ENCODE results near the gene STARD13.

STARD13 gene

DNA sequence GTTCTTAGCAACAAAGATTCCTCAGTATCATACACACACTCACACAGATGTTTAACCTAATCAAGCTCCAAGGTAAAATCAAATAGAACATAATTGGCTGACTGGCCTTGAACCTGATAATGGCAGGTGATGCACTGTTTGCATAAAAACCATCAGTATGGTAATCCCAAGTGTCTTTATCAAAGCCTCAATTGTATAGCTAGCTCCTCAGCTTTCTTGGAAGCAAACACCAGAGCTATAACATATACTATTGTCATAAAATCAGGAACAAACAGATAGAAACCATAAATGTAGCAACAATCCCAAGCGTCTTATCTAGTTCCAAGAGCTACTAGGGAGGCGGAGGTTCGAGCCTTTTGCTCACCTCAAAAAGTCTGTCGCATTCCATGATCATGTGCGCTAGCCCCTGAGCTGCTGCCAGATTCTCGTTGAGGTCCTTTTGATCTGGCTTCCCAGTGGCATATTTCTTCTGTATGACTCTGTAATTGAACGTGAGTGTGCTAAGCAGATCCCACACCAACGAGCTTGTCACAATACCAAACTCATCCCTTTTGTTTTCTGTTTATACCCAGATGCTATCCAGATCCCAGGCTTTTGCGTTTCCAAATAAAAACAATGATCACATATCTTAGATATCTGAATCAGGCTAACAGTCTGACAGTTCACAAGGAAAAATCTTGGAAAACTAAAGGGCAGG, 174.0 kb downstream of the STARD13 start:
- DNase-seq, result peak; percentile 74

DNA sequence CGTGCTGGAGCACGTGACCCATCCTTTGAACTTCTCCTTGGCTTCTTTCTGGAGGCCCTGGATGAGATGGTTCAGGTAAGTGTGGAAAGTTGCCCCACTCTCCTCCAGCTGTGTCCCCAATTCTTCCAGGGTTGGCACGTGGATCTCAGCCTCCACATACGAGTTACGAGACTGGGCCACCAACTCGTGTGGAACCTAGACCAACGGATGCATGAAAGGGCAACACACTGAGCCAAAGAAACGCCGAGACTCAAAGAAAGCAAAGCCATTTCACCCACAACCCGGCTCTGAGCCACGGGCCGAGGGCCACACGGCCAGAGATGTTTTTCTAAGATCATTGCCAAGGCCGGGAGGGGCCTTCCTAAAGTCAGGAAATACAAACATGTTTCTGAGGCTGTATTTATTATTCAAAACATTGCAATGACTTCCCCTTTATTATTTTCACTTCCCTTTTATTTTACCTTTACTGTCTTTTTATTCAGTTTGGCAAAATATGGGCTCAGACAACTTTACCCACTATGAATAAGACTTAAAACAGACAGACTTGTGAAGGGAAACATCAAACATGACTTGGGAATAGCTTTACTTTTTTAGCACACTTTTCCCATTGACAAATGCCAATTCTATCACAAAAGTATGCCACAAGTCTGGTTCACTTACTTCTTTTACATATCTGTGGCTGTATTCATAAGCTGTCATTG, 174.7 kb downstream of the STARD13 start:
- peak; percentile 47 for DNase-seq

DNA sequence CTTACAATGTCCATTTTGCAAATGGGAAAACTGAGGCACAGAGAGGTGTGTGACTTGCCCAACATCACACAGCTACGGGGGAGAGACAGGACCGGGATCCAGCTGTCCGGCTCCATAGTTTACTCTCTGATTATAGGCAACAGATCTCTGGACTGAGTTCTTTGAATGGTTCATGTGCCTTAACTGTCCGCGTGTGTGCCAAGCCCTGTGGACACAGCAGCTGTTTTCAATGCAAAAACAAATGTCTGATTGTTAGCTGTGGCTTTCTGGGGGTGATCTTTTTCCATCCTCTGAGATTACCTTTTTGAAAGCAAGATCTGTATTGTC, 175.2 kb downstream of the STARD13 start:
- no peak for DNase-seq

DNA sequence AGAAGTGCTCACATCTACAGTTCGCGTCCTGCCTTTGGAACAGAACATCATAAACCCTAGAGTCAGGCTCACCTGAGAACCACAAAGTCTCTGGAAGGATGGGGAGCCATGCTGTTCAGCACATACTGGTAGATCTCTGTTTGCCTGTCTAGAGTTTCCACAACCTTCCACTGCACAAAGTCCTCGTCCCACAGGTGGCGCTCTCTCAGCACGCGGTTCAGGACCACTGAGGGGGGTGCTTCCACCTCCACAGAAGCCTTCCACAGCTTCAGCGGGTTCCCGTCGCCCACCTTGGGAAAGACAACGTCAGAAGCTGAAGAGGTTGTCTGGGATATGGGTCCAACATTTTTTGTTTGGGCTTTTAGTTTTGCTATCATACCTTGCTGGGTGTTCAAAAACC, 175.8 kb downstream of the STARD13 start:
- no peak for DNase-seq

DNA sequence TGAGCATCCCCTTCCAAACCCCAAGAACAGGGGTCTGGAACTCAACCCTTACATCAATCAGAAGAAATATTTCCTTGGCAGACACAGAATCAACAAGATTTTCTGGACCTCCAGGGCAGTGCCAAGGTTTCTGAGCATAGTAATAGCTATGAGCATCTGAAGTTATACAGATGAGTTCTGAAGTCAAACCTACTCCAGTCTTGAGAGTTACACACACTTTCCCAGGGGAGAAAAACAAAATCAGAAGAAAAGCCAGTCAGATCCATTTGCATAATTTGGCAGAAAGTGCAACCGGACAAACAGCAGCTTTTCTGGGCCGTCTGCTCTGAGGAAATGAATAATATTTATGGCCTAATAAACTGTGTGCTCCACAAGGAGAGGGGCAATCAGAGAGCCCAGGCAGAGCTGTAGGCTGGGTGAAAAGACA, 176.3 kb downstream of the STARD13 start:
- peak; percentile 66 for DNase-seq

DNA sequence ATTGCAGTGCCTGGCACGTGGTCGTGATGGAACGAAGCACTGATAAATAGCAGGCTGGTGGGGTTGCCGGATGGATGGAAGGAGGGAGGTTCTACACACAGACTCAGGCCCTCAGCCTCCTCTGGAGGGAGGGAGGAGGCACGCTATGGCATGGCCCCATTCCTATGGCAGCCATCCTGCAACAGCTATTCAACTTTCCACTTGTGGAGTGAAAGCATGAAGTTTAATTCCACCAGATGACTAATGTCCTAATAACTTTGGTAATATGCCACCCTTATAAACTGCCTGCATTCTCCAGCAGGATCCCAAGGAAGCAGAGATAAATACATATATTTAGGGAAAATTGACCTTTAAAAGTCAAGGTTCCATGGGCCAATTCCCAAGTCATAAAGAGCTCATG, 176.9 kb downstream of the STARD13 start:
- DNase-seq, result peak; percentile 74

DNA sequence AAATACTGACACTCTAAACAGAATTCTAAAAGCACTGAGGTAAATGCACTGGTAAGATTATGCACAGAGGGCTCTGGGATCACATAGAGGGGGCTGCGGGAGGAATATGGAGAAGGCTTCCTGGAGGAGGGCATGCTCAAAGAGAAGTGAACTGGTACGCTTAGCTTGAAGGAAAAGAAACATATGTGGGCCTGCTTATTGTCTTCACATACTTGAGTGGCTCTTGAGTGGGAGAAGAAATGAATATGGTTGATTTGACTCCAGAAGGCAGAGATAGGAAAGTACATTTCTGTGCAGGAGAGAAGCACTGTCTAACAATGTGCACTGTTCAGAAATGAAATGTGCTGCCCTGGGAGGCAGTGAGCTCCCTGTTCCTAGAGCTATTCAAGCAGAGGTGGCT, 178.2 kb downstream of the STARD13 start:
- no peak for DNase-seq

DNA sequence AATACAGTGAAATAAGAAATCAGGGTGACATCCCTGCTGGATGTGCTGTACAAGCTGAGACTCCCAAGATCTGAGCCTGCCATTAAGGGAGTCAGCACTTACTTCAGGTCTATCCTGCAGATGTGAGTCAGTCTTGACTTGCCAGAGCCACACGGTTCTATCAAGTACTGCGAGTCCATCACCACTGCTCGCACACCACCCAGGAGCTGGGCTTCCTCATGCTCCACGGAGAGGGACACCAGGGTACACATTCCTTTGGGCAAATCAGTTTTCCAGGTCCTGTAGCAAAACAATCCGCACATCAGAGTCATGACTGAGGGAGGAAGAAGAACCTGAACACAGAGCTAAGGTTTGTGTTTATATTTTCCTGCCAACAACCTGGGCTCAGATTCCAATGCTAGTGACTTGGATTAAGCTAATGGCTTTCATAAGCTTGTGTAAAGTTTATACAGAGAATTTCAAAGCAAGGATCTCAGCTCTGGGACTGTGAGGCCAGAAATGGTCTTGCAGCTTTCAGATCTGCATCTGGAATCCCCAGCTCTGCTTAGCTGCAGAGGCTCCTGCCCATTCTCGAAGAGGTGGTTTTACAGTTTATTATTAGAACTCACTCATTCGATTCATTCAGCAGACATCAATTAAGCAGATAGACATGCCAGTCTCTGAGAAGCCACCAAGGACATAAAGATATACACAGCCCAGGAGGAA, 178.7 kb downstream of the STARD13 start:
- DNase-seq, result no peak

DNA sequence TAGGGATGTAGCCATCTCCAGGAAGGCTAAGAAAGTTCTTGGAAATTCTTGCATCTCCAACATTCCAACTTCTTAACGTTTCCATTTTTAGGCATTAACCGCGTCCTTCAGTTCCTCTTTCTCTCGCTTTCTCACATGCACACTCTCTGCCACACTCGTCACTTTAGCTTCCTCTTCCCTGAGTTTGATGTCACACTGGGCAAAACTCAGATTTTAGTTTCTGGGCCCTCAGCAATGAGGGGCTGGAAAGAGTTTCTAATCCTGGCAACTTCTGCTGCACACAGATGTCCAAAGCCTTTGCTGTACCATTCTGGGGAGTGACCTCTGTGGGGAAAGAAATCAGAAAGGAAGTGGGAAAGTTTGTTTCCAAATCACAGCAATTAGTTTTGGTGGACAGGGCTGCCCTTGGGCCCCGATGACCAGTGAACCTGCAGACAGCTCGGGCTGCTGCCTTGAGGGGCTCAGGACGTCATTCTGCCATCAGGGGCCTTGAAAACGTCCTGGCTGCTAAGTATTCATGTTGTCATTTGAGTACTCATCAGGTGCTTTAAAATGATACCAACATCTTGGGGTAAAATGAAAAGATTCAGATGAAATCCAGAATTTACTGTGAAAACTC, 180.1 kb downstream of the STARD13 start:
- no peak for DNase-seq

DNA sequence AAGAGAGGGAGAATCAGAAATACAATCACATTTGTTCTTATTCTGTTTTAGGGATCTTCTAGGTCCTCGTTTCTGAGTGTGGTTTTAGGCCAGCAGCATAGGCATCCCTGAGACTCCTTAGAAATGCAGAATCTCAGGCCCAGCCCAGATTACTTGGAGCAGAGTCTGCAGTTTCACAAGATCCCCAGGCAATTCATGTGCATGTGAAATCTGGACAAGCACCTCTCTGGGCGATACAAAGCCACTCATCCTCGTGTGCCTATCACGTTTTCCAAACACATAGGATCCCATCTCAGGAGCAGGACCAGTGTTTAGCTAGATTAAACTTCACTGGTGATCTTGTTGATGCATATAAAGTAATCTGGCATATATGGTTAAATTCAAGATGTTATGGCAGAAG, 182.1 kb downstream of the STARD13 start:
- no peak for DNase-seq

DNA sequence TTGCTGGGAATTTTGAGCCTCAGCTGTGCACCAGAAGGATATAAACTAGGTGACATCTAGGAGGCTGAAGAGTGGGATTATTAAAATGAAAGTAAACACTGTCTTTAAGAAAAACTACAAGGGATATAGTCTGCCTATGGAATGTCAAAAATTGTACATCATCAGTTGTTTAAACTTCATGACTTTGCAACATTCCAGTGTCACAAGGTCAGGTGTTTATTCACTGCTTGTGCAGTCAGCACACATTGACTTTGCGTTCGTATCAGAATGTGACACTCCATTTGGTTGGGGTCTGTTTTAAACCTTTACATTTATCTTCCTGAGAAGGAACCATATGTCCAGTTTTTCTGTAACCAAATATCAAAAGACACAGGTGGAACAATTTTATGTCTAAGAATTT, 183.7 kb downstream of the STARD13 start:
- DNase-seq, result no peak

DNA sequence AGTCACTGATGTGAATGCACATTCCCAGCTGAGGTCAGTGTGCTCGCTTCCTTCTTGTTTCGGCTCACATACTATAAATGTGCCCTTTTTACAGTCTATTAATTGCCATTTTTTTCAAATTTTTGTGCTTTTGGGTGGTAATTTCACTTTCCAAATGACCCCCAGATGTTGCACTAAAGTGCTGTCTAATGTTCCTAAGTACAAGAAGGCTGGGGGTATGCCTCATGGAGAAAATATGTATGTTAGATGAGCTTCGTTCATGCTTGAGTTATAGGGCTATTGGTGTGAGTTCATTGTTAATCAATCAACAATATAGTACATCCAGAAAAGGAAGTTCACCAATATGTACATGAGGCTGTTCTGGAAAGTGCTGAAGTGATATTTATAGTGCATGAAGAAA, 184.7 kb downstream of the STARD13 start:
- peak; percentile 51 for DNase-seq

DNA sequence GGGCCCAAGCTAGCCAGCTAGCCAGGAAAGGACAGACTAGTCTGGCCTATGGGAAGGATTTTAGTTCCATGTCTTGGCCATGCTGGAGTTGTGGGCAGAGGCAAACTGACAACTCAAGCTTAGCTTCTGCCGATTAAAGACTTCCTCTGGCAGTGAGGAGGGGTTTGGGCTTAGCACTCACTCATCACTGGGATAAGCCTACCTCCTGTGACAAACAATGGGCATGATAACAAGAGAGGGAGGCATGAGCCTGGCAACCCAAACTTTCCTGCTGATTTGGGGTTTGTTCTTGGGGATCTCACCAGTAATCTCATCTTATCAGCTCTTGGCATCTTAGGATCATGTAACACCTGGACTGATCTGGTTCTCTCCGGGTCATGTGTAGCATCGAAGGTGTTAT, 185.7 kb downstream of the STARD13 start:
- no peak for DNase-seq

DNA sequence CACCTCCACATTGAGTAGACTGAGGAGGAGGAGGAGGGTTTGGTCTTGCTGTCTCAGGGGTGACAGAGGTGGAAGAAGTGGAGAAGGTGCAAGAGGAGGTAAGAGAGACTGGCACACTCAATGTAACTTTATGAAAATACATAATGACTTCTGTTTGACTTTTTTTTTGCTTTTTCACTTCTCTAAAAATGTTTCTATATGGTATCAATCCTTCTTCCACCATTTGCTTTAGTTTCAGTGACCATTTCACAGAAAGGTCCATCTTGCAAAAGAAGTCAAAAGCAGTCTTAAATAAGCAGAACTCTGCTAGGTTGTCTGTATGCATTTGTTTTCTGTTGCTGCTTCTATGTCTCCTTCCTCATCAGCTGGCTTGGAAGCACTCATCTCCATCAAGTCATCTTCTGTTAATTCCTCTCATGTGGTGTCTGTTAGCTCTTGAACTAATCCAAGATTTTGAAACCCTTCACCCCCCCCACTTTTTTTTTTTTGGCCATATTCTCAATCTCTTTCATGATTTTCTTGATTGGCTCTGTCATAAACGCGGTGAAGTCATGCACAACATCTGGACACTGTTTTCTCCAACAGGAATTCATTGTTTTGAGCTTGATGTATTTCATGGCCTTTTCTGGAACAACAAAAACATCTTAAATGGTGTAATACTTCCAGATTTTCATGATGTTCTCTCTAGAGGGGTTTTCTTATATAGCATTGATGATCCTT, 188.5 kb downstream of the STARD13 start:
- DNase-seq, result no peak

DNA sequence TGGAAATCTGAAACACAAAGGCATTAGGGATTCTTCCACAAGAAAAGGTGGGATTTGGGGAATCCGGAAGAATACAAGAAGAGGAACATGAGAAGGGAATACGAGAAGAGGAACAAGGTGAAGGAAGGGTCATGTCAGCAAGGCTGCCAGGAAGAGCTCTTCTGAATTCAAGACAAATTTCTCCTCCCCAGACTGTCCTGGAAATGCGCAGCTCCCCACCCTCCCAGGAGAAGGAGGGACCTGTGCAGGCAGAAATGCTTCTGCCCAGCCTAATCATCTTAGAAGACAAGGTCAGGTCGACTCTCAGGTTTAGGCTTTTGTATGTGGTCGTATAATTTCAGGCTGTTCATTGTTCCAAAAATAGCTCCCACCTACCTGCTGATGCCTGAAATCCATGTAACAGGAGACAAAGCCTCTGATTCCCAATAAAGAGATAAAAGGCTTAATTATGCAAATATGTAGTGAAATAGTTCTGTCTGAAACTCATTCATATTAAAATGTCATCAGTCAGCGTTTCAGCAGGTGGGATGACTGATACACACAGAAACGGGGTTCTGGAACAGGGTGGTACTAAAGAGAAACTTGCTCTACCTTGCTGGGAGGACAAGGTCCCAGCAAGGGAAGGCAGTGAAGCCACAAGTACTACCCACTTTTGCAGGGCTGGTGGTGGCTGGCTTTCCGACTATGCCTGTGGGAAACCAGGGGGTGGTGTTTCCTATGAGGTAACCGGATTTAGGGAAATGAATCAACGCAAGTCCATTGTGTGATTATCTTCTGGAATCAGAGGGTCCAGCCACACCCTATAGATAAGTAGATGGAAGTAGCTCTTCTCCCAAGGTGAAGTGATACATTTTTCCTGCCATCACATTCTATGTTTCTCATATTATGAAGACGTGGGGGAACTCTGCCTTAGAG, 193.2 kb downstream of the STARD13 start:
- DNase-seq, result no peak

DNA sequence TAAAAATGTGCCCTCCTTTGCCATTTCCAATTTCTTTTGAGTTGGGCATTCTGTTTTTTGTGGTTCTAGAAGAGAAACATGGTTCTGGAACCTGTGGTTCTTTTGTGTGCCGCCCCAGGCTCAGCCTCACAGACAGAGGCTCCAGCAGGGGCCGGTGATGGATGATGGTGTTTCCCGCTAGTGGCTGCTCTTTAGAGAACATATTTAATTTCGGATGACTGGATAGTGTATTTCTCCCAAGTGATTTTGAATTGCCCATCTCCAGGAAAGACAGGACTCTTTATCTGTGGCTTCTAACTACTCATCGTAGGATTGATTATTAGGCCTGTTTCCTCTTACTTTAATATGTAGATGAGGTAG, 194.2 kb downstream of the STARD13 start:
- no peak for DNase-seq

DNA sequence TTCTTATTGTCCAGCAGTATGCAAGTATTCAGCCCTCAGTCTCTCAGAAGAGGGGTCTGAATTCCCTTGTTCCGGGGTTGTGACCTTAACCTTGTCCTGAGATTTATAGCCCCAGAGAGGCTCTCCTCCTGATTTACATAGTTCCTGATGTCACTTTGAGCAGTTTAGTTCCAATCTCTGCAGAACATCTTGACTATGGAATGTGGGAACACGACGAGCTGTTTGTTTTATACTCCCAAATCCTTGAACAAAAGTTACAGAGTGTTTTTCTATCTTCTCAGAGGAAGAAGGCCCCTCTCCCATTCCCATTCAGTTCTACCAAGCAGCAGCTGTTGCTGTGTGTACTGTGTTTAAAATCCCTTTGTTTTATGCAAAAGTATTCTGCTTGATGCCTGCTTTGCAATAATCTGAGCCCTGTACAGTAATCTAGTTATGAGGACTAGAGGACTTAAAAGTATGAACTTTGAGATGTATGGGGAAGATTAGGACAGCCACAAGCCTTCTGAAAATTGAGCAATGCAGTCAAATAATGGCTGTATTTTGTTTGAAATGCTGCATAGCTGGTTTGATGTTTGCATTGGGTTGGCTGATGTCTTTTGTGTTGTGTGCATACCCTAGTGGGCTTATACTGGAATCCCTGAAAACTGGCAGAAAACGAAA, 194.7 kb downstream of the STARD13 start:
- no peak for DNase-seq

DNA sequence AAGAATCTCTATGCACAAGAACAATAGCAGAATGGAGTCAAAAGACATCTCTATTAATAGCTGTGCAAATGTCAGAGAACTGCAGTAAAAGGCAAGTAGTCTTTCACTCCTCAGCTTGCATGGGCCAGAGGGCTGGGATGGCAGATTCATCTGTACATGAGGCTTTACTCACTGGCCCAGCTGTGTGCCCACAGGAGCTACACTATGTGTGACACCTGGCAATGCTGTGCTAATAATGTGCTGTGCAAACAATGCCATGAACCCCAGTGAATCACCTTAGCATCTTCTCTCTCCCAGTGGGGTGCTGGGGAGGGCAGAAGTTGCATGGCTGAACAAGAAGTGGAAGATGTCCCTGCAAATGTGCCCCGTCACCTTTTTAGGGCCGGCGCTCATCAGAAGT, 196.2 kb downstream of the STARD13 start:
- no peak for DNase-seq

DNA sequence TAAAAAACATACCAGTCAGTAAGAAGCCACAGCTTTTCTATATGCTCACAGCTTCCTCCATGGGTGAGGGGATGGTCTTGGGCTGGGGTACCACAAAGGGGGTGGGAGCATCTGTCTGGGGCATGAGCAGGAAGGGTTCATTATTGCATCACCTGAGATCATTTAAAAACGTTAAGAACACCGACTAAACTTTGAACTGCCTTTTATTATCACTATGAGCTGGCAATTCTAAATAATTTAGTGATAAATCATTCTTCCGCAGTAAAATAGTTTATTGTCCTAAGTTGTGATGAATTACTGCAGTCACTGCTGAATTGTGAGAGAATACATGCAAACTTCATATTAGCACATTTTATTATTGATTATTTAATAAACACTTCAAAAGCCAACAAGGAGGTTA, 197.8 kb downstream of the STARD13 start:
- no peak for DNase-seq

DNA sequence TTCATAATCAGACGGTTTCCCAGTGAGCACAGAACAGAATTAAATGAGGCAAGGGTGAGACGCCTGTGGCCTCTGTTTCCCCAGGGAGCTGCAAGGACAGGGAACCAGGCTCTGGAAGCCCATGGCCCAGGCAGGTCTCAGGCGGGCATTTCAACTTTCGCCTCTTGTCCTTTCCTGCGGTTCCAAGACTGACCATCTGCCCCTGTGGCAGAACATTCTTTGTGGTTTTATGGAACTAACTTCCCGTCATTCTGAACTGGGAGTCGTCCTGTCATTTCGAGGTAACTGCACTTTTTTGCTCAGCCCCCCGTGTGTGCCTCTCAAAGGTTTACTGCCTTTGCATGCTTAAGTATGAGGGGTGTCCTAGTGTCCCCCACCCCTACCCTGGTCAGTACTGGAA, 198.5 kb downstream of the STARD13 start:
- no peak for DNase-seq

DNA sequence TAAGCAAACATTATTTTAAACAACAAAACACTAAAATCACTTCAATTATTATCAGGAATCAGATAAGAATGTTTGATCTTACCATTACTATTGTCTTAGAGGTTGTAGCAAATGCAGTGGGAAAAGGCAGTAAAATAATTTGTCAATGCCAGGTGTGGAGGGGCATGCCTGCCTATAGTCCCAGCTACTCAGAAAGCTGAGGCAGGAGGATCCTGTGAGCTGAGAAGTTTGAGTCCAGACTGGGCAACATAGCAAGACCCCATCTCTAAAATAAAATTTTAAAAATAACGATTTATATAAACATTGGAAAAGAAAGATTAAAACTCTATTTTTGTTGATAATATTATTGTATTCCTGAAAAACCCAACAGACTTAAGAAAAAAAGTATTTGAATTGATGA, 202.5 kb downstream of the STARD13 start:
- DNase-seq, result no peak

DNA sequence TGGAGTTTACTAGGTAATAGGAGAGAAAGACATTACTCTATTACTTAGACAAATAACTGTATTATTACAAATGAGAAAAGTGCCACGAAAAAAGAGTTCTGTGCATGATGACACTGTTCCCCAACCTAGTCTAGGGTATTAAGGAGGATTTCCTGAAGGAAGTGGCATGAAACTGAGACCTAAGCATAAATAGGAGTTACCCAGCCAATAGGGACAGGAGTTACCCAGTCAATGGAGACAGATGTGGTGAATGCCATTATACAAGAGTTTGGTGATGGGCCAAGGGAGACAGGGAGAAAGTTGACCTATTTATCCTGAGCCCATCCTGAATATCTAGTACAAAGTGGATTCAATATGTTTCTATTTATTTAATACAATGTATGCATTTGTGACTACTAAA, 203.9 kb downstream of the STARD13 start:
- no peak for DNase-seq
